Activated CD8-positive, alpha-beta T cell treated with anti-CD3 and anti-CD28 coated beads for 36 hours (primary cell): ENCODE results near the gene BLOC1S5. TPM values are rescaled to one million over a fixed set of nuclear protein-coding genes. Genes with fewer than 3 reads are reported as not detected.

ENCODE experiments used
- ATAC-seq: fragments of 200-7000 bp; cut with Tn5 transposase; one replicate; pipeline ENCODE4 v1.10.0; 2021; ENCODE audit warnings: mild to moderate bottlenecking, moderate library complexity
- CTCF ChIA-PET: fragments of 350-600 bp; sonication (Branson Sonifier 250); formaldehyde crosslinking; loops from one replicate; lab custom pipeline; 2021; ENCODE audit warnings: antibody characterized with exemption; lab: Charles Lee
- POLR2A ChIA-PET: fragments of 350-600 bp; sonication (Branson Sonifier 250); formaldehyde crosslinking; loops from one replicate; lab custom pipeline; 2021; ENCODE audit warnings: antibody characterized with exemption; lab: Charles Lee
- DNase-seq: peaks from one replicate; pipeline ENCODE4 v3.0.0-alpha.2; 2020
- H3K27ac Mint-ChIP-seq: one replicate; pipeline ENCODE4 v1.8.0; 2021; ENCODE audit warnings: mild to moderate bottlenecking, mixed read lengths
- H3K27me3 Mint-ChIP-seq: one replicate; pipeline ENCODE4 v1.8.0; 2021; ENCODE audit warnings: mixed read lengths
- H3K36me3 Mint-ChIP-seq: one replicate; pipeline ENCODE4 v1.8.0; 2021; ENCODE audit warnings: low read depth, mixed read lengths
- H3K4me1 Mint-ChIP-seq: one replicate; pipeline ENCODE4 v1.8.0; 2021; ENCODE audit warnings: low read depth, mixed read lengths
- H3K4me3 Mint-ChIP-seq: one replicate; pipeline ENCODE4 v1.8.0; 2021; ENCODE audit warnings: mild to moderate bottlenecking, moderate library complexity, mixed read lengths
- H3K9me3 Mint-ChIP-seq: one replicate; pipeline ENCODE4 v1.8.0; 2021; ENCODE audit warnings: mixed read lengths
- CTCF ChIP-seq: fragments of 200-600 bp; IDR thresholded peaks from one replicate; pipeline ENCODE4 v1.8.0; 2022; ENCODE audit warnings: antibody characterized with exemption, mild to moderate bottlenecking
- intact Hi-C: fragments of 100-400 bp; cut with micrococcal nuclease; formaldehyde crosslinking; loops from one replicate; pipeline ENCODE4 v1.10.0; 2022
- total RNA-seq, 2 experiments: library from RNA; stranded (reverse); gene quantifications; one replicate each; pipeline ENCODE4 v1.2.3, GENCODE V29; 2021

The BLOC1S5 gene
- total RNA-seq, 2 experiments from 2014 or later, result 23.7 to 26.2 TPM

GRCh38 chr6:8027965-8028651 lies 36.1 kb downstream of the BLOC1S5 start:
- no peak overlapping the region for H3K27ac Mint-ChIP-seq
- intact Hi-C loops, result no loop called here
- ChIA-PET CTCF (interaction anchor here (0.9 kb wide), 1 partner anchor 66 kb away, joined by 3 read pairs; no protein-coding TSS in a partner anchor), POLR2A (no interaction called here)
- H3K4me3 Mint-ChIP-seq, result no peak overlapping the region
- no peak for TF ChIP-seq CTCF
- ATAC-seq, result no peak
- no peaks in the 10 kb centered on the region for H3K27me3 Mint-ChIP-seq
- no peak for DNase-seq
- H3K36me3 Mint-ChIP-seq, result peaks cover 22% of the 10 kb centered on the region
- peaks cover 9% of the 10 kb centered on the region for H3K9me3 Mint-ChIP-seq
- H3K4me1 Mint-ChIP-seq, result peaks cover 36% of the 10 kb centered on the region

GRCh38 chr6:8026800-8027199 lies 37.4 kb downstream of the BLOC1S5 start:
- Mint-ChIP-seq H3K9me3 (peaks cover 1% of the 10 kb centered on the region), H3K4me3 (no peak overlapping the region), H3K36me3 (peaks cover 15% of the 10 kb centered on the region), H3K27ac (no peak overlapping the region), H3K4me1 (peaks cover 28% of the 10 kb centered on the region), H3K27me3 (no peaks in the 10 kb centered on the region)
- no peak for TF ChIP-seq CTCF
- intact Hi-C loops, result no loop called here
- ChIA-PET POLR2A (interaction anchor here (1.0 kb wide), 1 partner anchor 22 kb away, joined by 3 read pairs; no protein-coding TSS in a partner anchor), CTCF (no interaction called here)
- DNase-seq, result no peak
- ATAC-seq, result no peak

GRCh38 chr6:8025191-8025590 lies 39.0 kb downstream of the BLOC1S5 start:
- intact Hi-C loops, result no loop called here
- H3K36me3 Mint-ChIP-seq, result peaks cover 17% of the 10 kb centered on the region
- no peaks in the 10 kb centered on the region for H3K27me3 Mint-ChIP-seq
- CTCF ChIA-PET, result no interaction called here
- ATAC-seq (no peak), DNase-seq (no peak)
- POLR2A ChIA-PET, result no interaction called here
- no peak overlapping the region for H3K4me3 Mint-ChIP-seq
- peaks cover 18% of the 10 kb centered on the region for H3K4me1 Mint-ChIP-seq
- H3K27ac Mint-ChIP-seq, result no peak overlapping the region
- no peaks in the 10 kb centered on the region for H3K9me3 Mint-ChIP-seq
- TF ChIP-seq CTCF, result no peak

GRCh38 chr6:8023638-8024037 lies 40.6 kb downstream of the BLOC1S5 start:
- ChIA-PET CTCF (no interaction called here), POLR2A (interaction anchor here (0.7 kb wide), 1 partner anchor 17 kb away, joined by 3 read pairs; no protein-coding TSS in a partner anchor)
- no peak overlapping the region for H3K27ac Mint-ChIP-seq
- no peaks in the 10 kb centered on the region for H3K9me3 Mint-ChIP-seq
- DNase-seq (no peak), ATAC-seq (no peak)
- H3K4me1 Mint-ChIP-seq, result peaks cover 6% of the 10 kb centered on the region
- no peaks in the 10 kb centered on the region for H3K27me3 Mint-ChIP-seq
- peaks cover 17% of the 10 kb centered on the region for H3K36me3 Mint-ChIP-seq
- no peak for TF ChIP-seq CTCF
- no peak overlapping the region for H3K4me3 Mint-ChIP-seq
- intact Hi-C loops, result no loop called here

- ATAC-seq, result no peak
- Mint-ChIP-seq H3K36me3 (peaks cover 21% of the 10 kb centered on the region), H3K9me3 (no peaks in the 10 kb centered on the region), H3K27me3 (no peaks in the 10 kb centered on the region), H3K4me3 (no peak overlapping the region), H3K4me1 (peaks cover 8% of the 10 kb centered on the region), H3K27ac (no peak overlapping the region)
- CTCF ChIA-PET, result no interaction called here
- no peak for TF ChIP-seq CTCF
- POLR2A ChIA-PET, result no interaction called here
- DNase-seq, result no peak
- intact Hi-C loops, result no loop called here
These were observed 44.1 kb downstream of the BLOC1S5 start for GRCh38 chr6:8020083-8020482.
